HG03565 (cell line): Measurements from ENCODE around the gene PISD.
"Not testable (repeated sequence)": the region's sequence is repeated elsewhere in the genome, so short reads cannot be mapped to it uniquely, and the experiment has no call there.

Experiments used
- ATAC-seq: cut with Tn5 transposase; IDR thresholded peaks from one replicate; pipeline ENCODE4 v1.9.1; 2021; ENCODE audit warnings: mild to moderate bottlenecking, moderate library complexity; ENCODE audit not compliant: unreplicated experiment

The PISD gene

GRCh38 chr22:31661851-31662667, at the start of gene PISD:
Gene PISD (minus strand): TSS chr22:31662215. CDS start chr22:31662208, 7 bp downstream.
- peak; percentile 77 for ATAC-seq

DNA sequence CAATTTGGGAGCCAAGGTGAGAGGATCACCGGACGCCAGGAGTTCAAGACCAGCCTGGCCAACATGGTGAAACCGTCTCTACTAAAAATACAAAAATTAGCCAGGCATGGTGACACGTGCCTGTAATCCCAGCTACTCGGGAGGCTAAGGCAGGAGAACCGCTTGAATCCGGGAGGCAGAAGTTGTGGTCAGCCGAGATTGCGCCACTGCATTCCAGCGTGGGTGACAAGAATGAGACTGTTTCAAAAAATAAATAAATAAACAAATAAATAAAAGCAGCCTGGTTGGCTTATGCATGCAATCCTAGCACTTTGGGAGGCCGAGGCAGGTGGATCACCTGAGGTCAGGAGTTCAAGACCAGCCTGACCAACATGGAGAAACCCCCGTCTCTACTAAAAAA, 49.2 kb upstream of the PISD start:
- not testable (repeated sequence) for ATAC-seq

DNA sequence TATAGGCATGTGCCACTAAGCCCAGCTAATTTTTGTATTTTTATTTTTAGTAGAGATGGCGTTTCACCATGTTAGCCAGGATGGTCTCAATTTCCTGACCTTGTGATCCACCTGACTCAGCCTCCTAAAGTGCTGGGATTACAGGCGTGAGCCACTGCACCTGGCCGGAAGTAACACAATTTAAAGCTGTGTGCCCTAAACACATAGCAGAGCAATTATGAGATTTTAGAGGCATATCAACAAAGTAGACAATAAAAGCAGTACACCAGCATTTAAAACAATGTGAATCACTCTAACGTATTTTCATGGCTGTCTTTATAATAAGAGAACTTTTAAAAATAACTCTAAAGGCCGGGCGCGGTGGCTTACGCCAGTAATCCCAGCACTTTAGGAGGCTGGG, 45.5 kb upstream of the PISD start:
- no peak for ATAC-seq

- ATAC-seq: no peak
Observed at GRCh38 chr22:31695423-31695822, 33.4 kb upstream of the PISD start.

- ATAC-seq: not testable (repeated sequence)
Observed at GRCh38 chr22:31694046-31694445, 32.0 kb upstream of the PISD start.

- no peak for ATAC-seq
Observed at GRCh38 chr22:31692186-31692886, 30.3 kb upstream of the PISD start.

- ATAC-seq: no peak
Observed at GRCh38 chr22:31691408-31691807, 29.4 kb upstream of the PISD start.

- ATAC-seq: no peak
Observed at GRCh38 chr22:31683181-31684105, 21.4 kb upstream of the PISD start.

- ATAC-seq: no peak
Observed at GRCh38 chr22:31682751-31683150, 20.7 kb upstream of the PISD start.

GRCh38 chr22:31681349-31682345, 19.6 kb upstream of the PISD start:
- no peak for ATAC-seq

DNA sequence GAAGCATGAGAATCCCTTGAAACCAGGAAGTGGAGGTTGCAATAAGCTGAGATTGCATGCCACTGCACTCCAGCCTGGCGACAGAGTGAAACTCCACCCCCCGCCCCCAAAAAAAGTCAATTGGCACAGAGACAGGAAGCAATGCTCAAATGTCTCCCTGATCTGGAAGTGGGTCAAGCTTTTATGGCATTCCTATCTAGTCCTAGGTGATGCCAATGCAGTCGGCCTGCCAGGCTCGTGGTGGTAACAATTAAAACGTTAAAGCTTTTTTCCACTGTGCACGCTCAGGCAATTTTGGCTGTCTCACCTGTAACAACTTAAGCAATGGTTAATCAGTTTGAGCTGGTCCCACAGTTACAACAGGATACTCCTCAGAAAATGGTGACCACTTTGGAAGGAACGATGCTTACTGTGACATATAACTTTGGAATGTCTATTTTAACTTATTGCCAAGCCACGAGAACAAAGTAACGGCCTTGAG, 18.9 kb upstream of the PISD start:
- ATAC-seq: no peak

DNA sequence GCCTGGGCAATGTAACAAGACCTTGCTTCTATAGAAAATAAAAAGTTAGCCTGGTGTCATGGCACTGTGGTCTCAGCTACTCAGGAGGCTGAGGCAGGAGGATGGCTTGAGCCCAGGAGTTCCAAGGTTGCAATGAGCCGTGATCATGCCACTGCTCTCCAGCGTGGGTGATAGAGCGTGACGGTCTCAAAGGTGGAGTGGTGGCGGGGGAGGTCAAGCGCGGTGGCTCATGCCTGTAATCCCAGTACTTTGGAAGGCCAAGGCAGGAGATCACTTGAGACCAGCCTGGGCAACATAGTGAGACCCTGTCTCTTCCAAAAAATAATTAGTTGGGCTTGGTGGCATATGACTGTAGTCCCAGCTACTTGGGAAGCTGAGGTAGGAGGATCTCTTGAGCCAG, 16.7 kb upstream of the PISD start:
- ATAC-seq: no peak

- ATAC-seq: peak; percentile 94
Observed at GRCh38 chr22:31676700-31677099, 14.7 kb upstream of the PISD start.

GRCh38 chr22:31674219-31674618, 12.2 kb upstream of the PISD start:
- ATAC-seq: not testable (repeated sequence)

- ATAC-seq: not testable (repeated sequence)
Observed at GRCh38 chr22:31668849-31669248, 6.8 kb upstream of the PISD start.

DNA sequence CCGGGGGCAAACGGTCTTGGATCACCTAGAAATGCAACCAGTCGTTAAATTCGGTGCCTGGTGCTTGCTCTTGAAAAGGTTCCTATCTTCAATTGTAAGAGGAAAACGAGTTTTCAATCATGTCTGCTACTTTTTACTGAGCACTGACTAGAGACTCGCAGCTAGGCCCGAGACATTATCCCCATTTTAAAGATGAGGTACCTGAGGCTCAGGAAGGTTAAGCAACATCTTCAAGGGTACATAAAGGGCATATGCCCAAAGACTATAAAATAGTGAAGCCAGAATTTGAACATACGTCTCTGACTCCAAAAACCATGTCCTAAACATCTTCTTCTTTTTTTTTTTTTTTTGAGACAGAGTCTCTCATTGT, 638 bp upstream of the PISD start:
- no peak for ATAC-seq

- ATAC-seq: not testable (repeated sequence)
Observed at GRCh38 chr22:31660860-31661341, 1.1 kb downstream of the PISD start.

GRCh38 chr22:31659246-31659645, 2.8 kb downstream of the PISD start:
- no peak for ATAC-seq

DNA sequence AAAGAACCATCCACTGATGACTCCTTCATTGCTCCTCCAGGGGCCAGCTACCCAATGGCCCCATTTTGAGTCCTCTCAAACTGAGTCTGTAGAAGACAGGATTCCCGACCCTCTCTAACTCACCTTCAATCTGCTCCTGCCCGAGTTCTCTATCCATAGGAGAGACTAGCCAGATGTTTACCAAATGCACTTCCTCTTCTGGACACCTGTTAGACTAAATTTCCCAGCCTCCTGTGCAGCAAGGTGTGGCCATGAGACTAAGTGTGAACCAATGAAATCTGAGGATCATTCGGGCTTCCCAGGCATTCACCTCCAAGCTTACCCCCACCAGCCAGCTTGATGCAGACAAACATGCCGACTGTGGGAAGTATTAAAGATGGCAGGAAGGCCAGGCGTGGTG, 7.6 kb downstream of the PISD start:
- ATAC-seq: no peak

GRCh38 chr22:31653944-31654343, 8.1 kb downstream of the PISD start:
- ATAC-seq: no peak
